Mesenchymal stem cell (in vitro differentiated cells and primary cell): ENCODE data around the gene NDUFA12.

Source experiments
- DNase-seq: peaks from one replicate; pipeline ENCODE4 v3.0.0-alpha.2; 2013
- H2AFZ ChIP-seq: one replicate; pipeline ENCODE4 v1.6.1; 2013; ENCODE audit warnings: low read depth, mild to moderate bottlenecking, control low read depth, inconsistent platforms, low read length, moderate library complexity
- H2AK5ac ChIP-seq: 2 replicates; pipeline ENCODE4 v1.6.1; 2013; ENCODE audit warnings: low read length, moderate library complexity, mild to moderate bottlenecking, inconsistent platforms; ENCODE audit not compliant: severe bottlenecking
- H2BK120ac ChIP-seq: one replicate; pipeline ENCODE4 v1.6.1; 2013; ENCODE audit warnings: low read depth, mild to moderate bottlenecking, inconsistent platforms, low read length, moderate library complexity
- H2BK12ac ChIP-seq, 2 experiments: one replicate each; pipeline ENCODE4 v1.6.1; 2013; ENCODE audit warnings: inconsistent platforms in 2 of 2, low read length in 2 of 2, mild to moderate bottlenecking in 2 of 2, moderate library complexity in 2 of 2, control low read depth in 1 of 2
- H2BK15ac ChIP-seq: one replicate; pipeline ENCODE4 v1.6.1; 2013; ENCODE audit warnings: mild to moderate bottlenecking, low read depth, inconsistent platforms; ENCODE audit not compliant: poor library complexity, severe bottlenecking
- H2BK5ac ChIP-seq: 2 replicates; pipeline ENCODE4 v1.6.1; 2013; ENCODE audit warnings: low read depth, mild to moderate bottlenecking, low read length, control low read depth, inconsistent platforms; ENCODE audit not compliant: poor library complexity, severe bottlenecking
- H3K14ac ChIP-seq, 2 experiments: one replicate each; pipeline ENCODE4 v1.6.1; 2013; ENCODE audit warnings: inconsistent platforms in 2 of 2, low read length in 2 of 2, control low read depth in 1 of 2, mild to moderate bottlenecking in 1 of 2, moderate library complexity in 1 of 2
- H3K18ac ChIP-seq, 2 experiments: one replicate each; pipeline ENCODE4 v1.6.1; 2013; ENCODE audit warnings: inconsistent platforms in 2 of 2, low read length in 2 of 2, control low read depth in 1 of 2, low read depth in 1 of 2, mild to moderate bottlenecking in 1 of 2
- H3K23ac ChIP-seq, 2 experiments: one replicate each; pipeline ENCODE4 v1.6.1; 2013; ENCODE audit warnings: inconsistent platforms in 2 of 2, low read length in 2 of 2, mild to moderate bottlenecking in 2 of 2, moderate library complexity in 2 of 2, control low read depth in 1 of 2
- H3K27ac ChIP-seq: 2 replicates; pipeline ENCODE4 v1.5.1; 2013; ENCODE audit warnings: mild to moderate bottlenecking, moderate library complexity, low read length, control low read depth, inconsistent platforms; ENCODE audit not compliant: poor library complexity, severe bottlenecking
- H3K27me3 ChIP-seq, 2 experiments: 2 replicates each; pipeline versions ENCODE4 v1.6.1 to v1.7.0; 2013; ENCODE audit warnings: low read length in 2 of 2, mild to moderate bottlenecking in 2 of 2, moderate library complexity in 2 of 2, control low read depth in 1 of 2, inconsistent platforms in 1 of 2; ENCODE audit not compliant: control insufficient read depth in 1 of 2, insufficient read depth in 1 of 2
- H3K36me3 ChIP-seq, 2 experiments: 2 replicates each; pipeline versions ENCODE4 v1.6.1 to v1.7.0; 2013; ENCODE audit warnings: low read length in 2 of 2, control low read depth in 1 of 2, inconsistent platforms in 1 of 2, low read depth in 1 of 2, mild to moderate bottlenecking in 1 of 2; ENCODE audit not compliant: insufficient read depth in 2 of 2, control insufficient read depth in 1 of 2
- H3K4ac ChIP-seq, 2 experiments: one replicate each; pipeline ENCODE4 v1.6.1; 2013; ENCODE audit warnings: inconsistent platforms in 2 of 2, low read length in 2 of 2, mild to moderate bottlenecking in 2 of 2, moderate library complexity in 2 of 2, control low read depth in 1 of 2, low read depth in 1 of 2
- H3K4me1 ChIP-seq: 2 replicates; pipeline ENCODE4 v1.6.1; 2013; ENCODE audit warnings: low read depth, low read length, control low read depth; ENCODE audit not compliant: control insufficient read depth, insufficient read depth
- H3K4me2 ChIP-seq: 2 replicates; pipeline ENCODE4 v1.6.1; 2013; ENCODE audit warnings: low read length, mild to moderate bottlenecking, inconsistent platforms; ENCODE audit not compliant: poor library complexity, severe bottlenecking
- H3K4me3 ChIP-seq, 2 experiments: 2 replicates each; pipeline versions ENCODE4 v1.5.1 to v1.7.0; 2013; ENCODE audit warnings: low read length in 2 of 2, mild to moderate bottlenecking in 2 of 2, control low read depth in 1 of 2, low read depth in 1 of 2; ENCODE audit not compliant: insufficient read depth in 1 of 2
- H3K79me1 ChIP-seq: replicated peaks from 2 replicates; pipeline ENCODE4 v1.6.1; 2013; ENCODE audit warnings: mild to moderate bottlenecking, control low read depth, low read length, inconsistent platforms; ENCODE audit not compliant: poor library complexity, severe bottlenecking
- H3K9ac ChIP-seq: 2 replicates; pipeline ENCODE4 v1.7.0; 2013; ENCODE audit warnings: mild to moderate bottlenecking, low read length, moderate library complexity
- H3K9me3 ChIP-seq: 2 replicates; pipeline ENCODE4 v1.7.0; 2013; ENCODE audit warnings: mild to moderate bottlenecking, low read length; ENCODE audit not compliant: control insufficient read depth
- H4K8ac ChIP-seq: one replicate; pipeline ENCODE4 v1.6.1; 2013; ENCODE audit warnings: inconsistent platforms, mild to moderate bottlenecking, low read length, moderate library complexity
- H4K91ac ChIP-seq: one replicate; pipeline ENCODE4 v1.6.1; 2013; ENCODE audit warnings: mild to moderate bottlenecking, low read length, inconsistent platforms
- WGBS: methylation state at CpG from one replicate; pipeline ENCODE4 v1.1.7; 2013; ENCODE audit warnings: mixed read lengths; 5-methylcytosine and 5-hydroxymethylcytosine counted together

NDUFA12 gene

GRCh38 chr12:94998326-94998725 is 5.2 kb downstream of the NDUFA12 start:
- H3K4me3 ChIP-seq = no peak overlapping the region
- H3K18ac ChIP-seq = no peak overlapping the region
- no peak overlapping the region for H3K4ac ChIP-seq
- 67% methylated on average over 1 of the region's 4 CpGs for WGBS
- no peak overlapping the region for H2BK5ac ChIP-seq
- no peak overlapping the region for H3K9ac ChIP-seq
- H2BK15ac ChIP-seq = no peak overlapping the region
- no peak overlapping the region for H3K23ac ChIP-seq
- H3K27me3 ChIP-seq = no peaks in the 10 kb centered on the region
- no peak overlapping the region for H2BK120ac ChIP-seq
- no peak overlapping the region for H2BK12ac ChIP-seq
- no peak overlapping the region for H4K91ac ChIP-seq
- no peak for DNase-seq
- no peak overlapping the region for H3K14ac ChIP-seq
- H2AK5ac ChIP-seq = no peak overlapping the region
- peaks cover 12 to 22% of the 10 kb centered on the region in 2 experiments for H3K36me3 ChIP-seq
- H4K8ac ChIP-seq = no peak overlapping the region
- peaks cover 5% of the 10 kb centered on the region for H3K4me1 ChIP-seq
- no peak overlapping the region for H2AFZ ChIP-seq
- H3K79me1 ChIP-seq = peaks cover 7% of the 10 kb centered on the region
- H3K9me3 ChIP-seq = no peaks in the 10 kb centered on the region
- no peak overlapping the region for H3K4me2 ChIP-seq
- no peak overlapping the region for H3K27ac ChIP-seq

DNA sequence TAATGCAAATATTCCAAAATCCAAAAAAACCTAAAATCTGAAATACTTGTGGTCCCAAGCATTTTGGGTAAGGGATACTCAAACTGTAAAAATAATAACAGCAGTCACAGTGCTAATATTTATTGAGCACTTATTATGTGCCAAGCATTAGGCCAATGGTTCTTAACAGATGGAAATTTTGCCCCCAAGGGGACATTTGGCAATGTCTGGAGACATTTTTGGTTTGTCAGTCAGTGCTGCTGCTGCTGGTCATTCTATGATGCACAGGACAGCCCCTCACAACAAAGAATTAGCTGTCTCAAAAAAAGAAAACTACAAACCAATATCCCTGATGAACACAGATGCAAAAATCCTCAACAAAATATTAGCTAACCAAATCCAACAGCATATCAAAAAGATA is 5.8 kb downstream of the NDUFA12 start:
- H2BK120ac ChIP-seq = no peak overlapping the region
- peaks cover 5% of the 10 kb centered on the region for H3K4me1 ChIP-seq
- H4K8ac ChIP-seq = no peak overlapping the region
- no peaks in the 10 kb centered on the region for H3K9me3 ChIP-seq
- no peak overlapping the region for H3K23ac ChIP-seq
- H2BK12ac ChIP-seq = no peak overlapping the region
- H3K4me3 ChIP-seq = no peak overlapping the region
- no peak overlapping the region for H3K4ac ChIP-seq
- H3K18ac ChIP-seq = no peak overlapping the region
- DNase-seq = no peak
- peaks cover 12 to 25% of the 10 kb centered on the region in 2 experiments for H3K36me3 ChIP-seq
- no peak overlapping the region for H4K91ac ChIP-seq
- no peak overlapping the region for H2AK5ac ChIP-seq
- no peak overlapping the region for H2BK5ac ChIP-seq
- H3K27ac ChIP-seq = no peak overlapping the region
- H2AFZ ChIP-seq = no peak overlapping the region
- peaks cover 7% of the 10 kb centered on the region for H3K79me1 ChIP-seq
- H3K9ac ChIP-seq = no peak overlapping the region
- H3K27me3 ChIP-seq = no peaks in the 10 kb centered on the region
- no peak overlapping the region for H3K14ac ChIP-seq
- H2BK15ac ChIP-seq = no peak overlapping the region
- H3K4me2 ChIP-seq = no peak overlapping the region

DNA sequence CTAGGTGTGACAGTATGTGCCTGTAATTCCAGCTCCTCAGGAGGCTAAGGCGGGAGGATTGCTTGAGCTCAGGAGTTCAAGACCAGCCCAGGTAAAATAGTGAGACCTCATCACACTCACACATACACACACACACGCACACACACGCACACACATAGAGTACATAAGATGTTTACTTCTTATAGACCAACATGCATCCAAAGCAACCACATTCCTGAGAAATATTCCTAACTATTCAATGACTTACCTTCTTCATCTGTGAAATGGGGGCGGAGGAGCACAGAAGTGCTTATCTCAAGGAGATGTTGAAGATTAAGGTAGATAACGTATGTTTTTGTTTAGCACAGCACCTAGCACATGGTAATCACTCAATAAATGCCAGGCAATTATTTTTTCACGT is 6.4 kb downstream of the NDUFA12 start:
- H2AFZ ChIP-seq = no peak overlapping the region
- peaks cover 4% of the 10 kb centered on the region for H3K4me1 ChIP-seq
- peaks cover 11% of the 10 kb centered on the region for H3K79me1 ChIP-seq
- no peak overlapping the region for H4K8ac ChIP-seq
- no peaks in the 10 kb centered on the region for H3K27me3 ChIP-seq
- H4K91ac ChIP-seq = no peak overlapping the region
- 100% methylated on average over 3 of the region's 6 CpGs for WGBS
- no peak overlapping the region for H2AK5ac ChIP-seq
- no peak overlapping the region for H2BK5ac ChIP-seq
- no peak overlapping the region for H3K4me3 ChIP-seq
- no peak overlapping the region for H3K23ac ChIP-seq
- H3K18ac ChIP-seq = no peak overlapping the region
- no peak overlapping the region for H2BK12ac ChIP-seq
- no peak overlapping the region for H3K14ac ChIP-seq
- H3K4ac ChIP-seq = no peak overlapping the region
- no peak overlapping the region for H3K9ac ChIP-seq
- H3K27ac ChIP-seq = no peak overlapping the region
- no peak overlapping the region for H2BK15ac ChIP-seq
- H3K4me2 ChIP-seq = no peak overlapping the region
- no peaks in the 10 kb centered on the region for H3K9me3 ChIP-seq
- DNase-seq = no peak
- H3K36me3 ChIP-seq = peaks cover 12 to 32% of the 10 kb centered on the region in 2 experiments
- H2BK120ac ChIP-seq = no peak overlapping the region

- Histone ChIP-seq H3K4ac (no peak overlapping the region), H2AK5ac (no peak overlapping the region), H3K23ac (no peak overlapping the region), H3K4me2 (no peak overlapping the region), H3K4me1 (no peaks in the 10 kb centered on the region), H3K27ac (no peak overlapping the region), H4K91ac (no peak overlapping the region), H3K14ac (no peak overlapping the region), H3K4me3 (no peak overlapping the region), H2BK5ac (no peak overlapping the region), H3K79me1 (peaks cover 16% of the 10 kb centered on the region), H3K27me3 (no peaks in the 10 kb centered on the region), H3K9me3 (no peaks in the 10 kb centered on the region), H2BK15ac (no peak overlapping the region), H3K36me3 (peaks cover 2 to 18% of the 10 kb centered on the region in 2 experiments), H2BK12ac (no peak overlapping the region), H3K18ac (no peak overlapping the region), H2AFZ (no peak overlapping the region), H2BK120ac (no peak overlapping the region), H4K8ac (no peak overlapping the region), H3K9ac (peak overlapping the region; percentile 12)
- DNase-seq = peak; percentile 81
- 18% methylated on average over 2 of the region's 2 CpGs for WGBS
These were observed 9.2 kb downstream of the NDUFA12 start for GRCh38 chr12:94994312-94994711.
